K562 (cell line): ENCODE results near the gene SACM1L. TPM values are rescaled to one million over a fixed set of nuclear protein-coding genes. Genes with fewer than 3 reads are reported as not detected.

ENCODE experiments used
- ATAC-seq: fragments of 200-7000 bp; cut with Tn5 transposase; 3 replicates; pipeline ENCODE4 v1.9.1; 2020; ENCODE audit warnings: moderate library complexity
- BruUV-seq: library from RNA; stranded (reverse); fragments of 400-500 nt; replicated peaks from 2 replicates; lab custom pipeline; 2021; lab: Mats Ljungman, UMichigan
- CTCF ChIA-PET: fragments of 300-600 bp; formaldehyde crosslinking; extraction: SDS; loops from one replicate; lab custom pipeline; 2021; ENCODE audit warnings: low intra/inter-chr PET ratio; lab: Yijun Ruan, JAX
- POLR2A ChIA-PET: fragments of 300-600, 350-650 bp; sonication (Branson Sonifier 250); formaldehyde crosslinking; extraction: SDS; loops from one replicate; lab custom pipeline; 2021; ENCODE audit warnings: antibody characterized with exemption, inconsistent platforms; lab: Yijun Ruan, JAX
- DNase-seq, 4 experiments: peaks; one replicate each; pipeline versions ENCODE4 v3.0.0 to v3.0.0-alpha.2; 2011 to 2018; ENCODE audit warnings: low spot score in 3 of 4, mixed read lengths in 3 of 4; ENCODE audit errors: extremely low read depth in 1 of 4
- FAIRE-seq: peaks from 2 replicates; lab custom pipeline; 2011; peaks lifted over from hg19 to GRCh38; lab: Jason Lieb, UNC
- H2AFZ ChIP-seq: 2 replicates; pipeline ENCODE4 v1.6.0; 2011; ENCODE audit warnings: low read depth, low read length, control low read depth, inconsistent platforms
- H3K27ac ChIP-seq: fragments of 200-600 bp; 3 replicates; pipeline ENCODE4 v1.8.0; 2011; ENCODE audit warnings: low read depth, mild to moderate bottlenecking, control low read depth, inconsistent platforms, low read length, moderate library complexity, mixed read lengths; ENCODE audit errors: extremely low read depth
- H3K27me3 ChIP-seq, 2 experiments: fragments of 300-600 bp in 1 of 2; 2 replicates in 1 of 2; 3 replicates in 1 of 2; pipeline versions ENCODE4 v1.6.0 to v1.8.0; 2011; ENCODE audit warnings: inconsistent platforms in 2 of 2, low read length in 2 of 2, mild to moderate bottlenecking in 1 of 2, mixed read lengths in 1 of 2, moderate library complexity in 1 of 2; ENCODE audit not compliant: control insufficient read depth in 2 of 2, insufficient read depth in 2 of 2
- H3K36me3 ChIP-seq: fragments of 300-600 bp; 3 replicates; pipeline ENCODE4 v1.8.0; 2011; ENCODE audit warnings: mild to moderate bottlenecking, low read length, inconsistent platforms; ENCODE audit not compliant: control insufficient read depth, insufficient read depth
- H3K4me1 ChIP-seq, 2 experiments: fragments of 200-600 bp in 1 of 2; replicated peaks in 1 of 2; 2 replicates in 1 of 2; 3 replicates in 1 of 2; pipeline versions ENCODE4 v1.5.1 to v1.8.0; 2011; ENCODE audit warnings: inconsistent platforms in 2 of 2, low read length in 2 of 2, mild to moderate bottlenecking in 1 of 2, mixed read lengths in 1 of 2, moderate library complexity in 1 of 2; ENCODE audit not compliant: control insufficient read depth in 2 of 2, insufficient read depth in 2 of 2
- H3K4me2 ChIP-seq: 2 replicates; pipeline ENCODE4 v1.6.1; 2011; ENCODE audit warnings: low read length, control low read depth, inconsistent platforms, mixed read lengths; ENCODE audit not compliant: insufficient read depth
- H3K4me3 ChIP-seq: fragments of 200-600 bp; sonication (generic), shearing (Covaris generic); 2 replicates; pipeline ENCODE4 v1.5.1; 2016; ENCODE audit warnings: control low read depth, inconsistent platforms
- H3K79me2 ChIP-seq: fragments of 200-600 bp; 3 replicates; pipeline ENCODE4 v1.8.0; 2011; ENCODE audit warnings: low read length, inconsistent platforms; ENCODE audit not compliant: control insufficient read depth, insufficient read depth
- H3K9ac ChIP-seq, 2 experiments: 2 replicates each; pipeline versions ENCODE4 v1.6.0 to v1.6.1; 2011; ENCODE audit warnings: low read depth in 2 of 2, low read length in 2 of 2, control low read depth in 1 of 2, inconsistent platforms in 1 of 2, mild to moderate bottlenecking in 1 of 2, mixed read lengths in 1 of 2; ENCODE audit not compliant: insufficient read depth in 1 of 2
- H3K9me1 ChIP-seq: one replicate; pipeline ENCODE4 v1.6.0; 2011; ENCODE audit warnings: inconsistent platforms, mild to moderate bottlenecking, low read length, moderate library complexity; ENCODE audit not compliant: control insufficient read depth, insufficient read depth
- H3K9me3 ChIP-seq: replicated peaks from 2 replicates; pipeline ENCODE4 v1.5.1; 2011; ENCODE audit warnings: low read depth, low read length, inconsistent platforms; ENCODE audit not compliant: control insufficient read depth, insufficient read depth
- H4K20me1 ChIP-seq: replicated peaks from 2 replicates; pipeline ENCODE4 v1.6.1; 2011; ENCODE audit warnings: low read length, inconsistent platforms, mixed read lengths; ENCODE audit not compliant: control insufficient read depth, insufficient read depth
- PYGO2 ChIP-seq: fragments of 450-650 bp; IDR thresholded peaks from 2 replicates; pipeline ENCODE4 v1.6.1; 2016; ENCODE audit warnings: mild to moderate bottlenecking, missing genetic modification characterization, moderate library complexity, missing compliant biosample characterization
- ZNF586 ChIP-seq: fragments of 450-650 bp; formaldehyde crosslinking; conservative IDR thresholded peaks from 2 replicates; pipeline ENCODE4 v1.4.0; 2020; ENCODE audit warnings: mild to moderate bottlenecking, moderate library complexity
- WGBS: fragments of 100-300 bp; shearing (Covaris generic); methylation state at CpG from one replicate; pipeline ENCODE4 v1.1.6; 2016; ENCODE audit warnings: low coverage, mixed read lengths; ENCODE audit not compliant: insufficient coverage; ENCODE audit errors: missing lambda C conversion rate; 5-methylcytosine and 5-hydroxymethylcytosine counted together
- in situ Hi-C: fragments of 300-500 bp; cut with MboI; formaldehyde crosslinking; loops from 4 replicates; pipeline ENCODE4 v1.15.0; 2018; ENCODE audit warnings: inconsistent platforms, mixed read lengths
- intact Hi-C: fragments of 100-400 bp; cut with micrococcal nuclease; formaldehyde crosslinking; loops from 2 replicates; pipeline ENCODE4 v1.14.2; 2022
- polyA plus RNA-seq, 8 experiments: library from polyadenylated mRNA; depleted of rRNA in 4 of 8; stranded (reverse) in 5 of 8; unstranded in 3 of 8; fragments of >200 nt; fragmentation: Nextera tagmentation in 2 of 8; fragmentation: Illumina TruSeq in 1 of 8; extraction: Ambion mirVana in 2 of 8; extraction: Trizol in 1 of 8; gene quantifications; 2 replicates each; pipeline versions ENCODE4 v1.2.1 to v1.2.3, GENCODE V29; 2011 to 2014; ENCODE audit warnings: inconsistent platforms in 1 of 8, missing spikeins in 1 of 8
- total RNA-seq, 7 experiments: library from RNA; depleted of rRNA in 6 of 7; stranded (reverse); fragments of >200 nt in 6 of 7; fragmentation: Illumina TruSeq in 2 of 7; extraction: Trizol in 2 of 7; gene quantifications; 2 replicates each; pipeline versions ENCODE4 v1.2.1 to v1.2.3, GENCODE V29; 2011 to 2021; ENCODE audit warnings: low replicate concordance in 1 of 7
- TF ChIP-seq, protein P1 (sequence below), 3 experiments: fragments of 200-800 bp in 1 of 3; sonication (Bioruptor generic) in 1 of 3; sonication (generic) in 1 of 3; formaldehyde crosslinking in 1 of 3; IDR thresholded peaks; 2 replicates each; pipeline versions ENCODE4 v1.6.1 to v1.8.0; 2016 to 2022; ENCODE audit warnings: mild to moderate bottlenecking in 2 of 3, missing compliant biosample characterization in 2 of 3, missing genetic modification characterization in 2 of 3, missing genetic modification reagents in 1 of 3
- TF ChIP-seq, protein P2 (sequence below): sonication (generic); formaldehyde crosslinking; IDR thresholded peaks from 2 replicates; pipeline ENCODE4 v1.8.0; 2023; ENCODE audit warnings: mild to moderate bottlenecking, missing genetic modification reagents
- TF ChIP-seq, protein P3 (sequence below): sonication (generic); formaldehyde crosslinking; IDR thresholded peaks from 2 replicates; pipeline ENCODE4 v1.8.1; 2022; ENCODE audit warnings: missing genetic modification reagents
- TF ChIP-seq, protein P4 (sequence below): fragments of 250-450 bp; sonication (Bioruptor Pico); IDR thresholded peaks from 2 replicates; pipeline ENCODE4 v1.8.0; 2022; ENCODE audit warnings: inconsistent platforms
- TF ChIP-seq, protein P5 (sequence below), 3 experiments: fragments of 200-800 bp in 1 of 3; fragments of 250-450 bp in 1 of 3; fragments of 450-650 bp in 1 of 3; sonication (Bioruptor Pico) in 1 of 3; sonication (Bioruptor generic) in 1 of 3; formaldehyde crosslinking in 1 of 3; IDR thresholded peaks; 2 replicates each; pipeline versions ENCODE4 v1.6.1 to v1.8.0; 2016 to 2022; ENCODE audit warnings: mild to moderate bottlenecking in 2 of 3, missing genetic modification characterization in 2 of 3, missing compliant biosample characterization in 1 of 3, moderate library complexity in 1 of 3

Gene SACM1L
- total and polyA plus RNA-seq, 9 of the 15 experiments (the other 6 are each of a cell fraction or from before 2014, with no cell fraction given): 25.7 to 67.2 (median 40.3) TPM

DNA sequence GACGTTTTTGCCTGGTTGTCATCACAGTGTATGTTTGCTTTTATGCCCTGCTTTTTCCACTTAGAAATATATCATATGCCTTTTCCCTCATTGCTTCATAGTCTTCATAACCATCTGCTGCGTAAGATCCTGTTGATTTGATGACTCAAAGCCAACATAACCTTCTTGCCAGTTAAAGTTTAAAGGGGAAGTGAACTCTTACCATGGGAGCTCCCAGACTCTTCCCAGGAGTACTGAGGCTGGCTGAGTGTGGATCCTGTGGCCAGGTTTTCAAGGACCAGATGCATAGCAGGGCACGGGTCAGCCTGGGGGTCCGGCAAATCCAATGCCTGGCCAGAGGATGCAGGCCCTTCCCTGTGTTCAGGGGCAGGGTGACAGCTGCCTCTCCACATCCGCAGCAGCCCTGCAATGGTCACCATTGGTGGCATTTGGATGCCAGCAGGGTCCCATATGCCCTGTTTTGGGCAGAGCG, 42.0 kb upstream of the SACM1L start (continued):
- TF ChIP-seq ZNF586: no peak

DNA sequence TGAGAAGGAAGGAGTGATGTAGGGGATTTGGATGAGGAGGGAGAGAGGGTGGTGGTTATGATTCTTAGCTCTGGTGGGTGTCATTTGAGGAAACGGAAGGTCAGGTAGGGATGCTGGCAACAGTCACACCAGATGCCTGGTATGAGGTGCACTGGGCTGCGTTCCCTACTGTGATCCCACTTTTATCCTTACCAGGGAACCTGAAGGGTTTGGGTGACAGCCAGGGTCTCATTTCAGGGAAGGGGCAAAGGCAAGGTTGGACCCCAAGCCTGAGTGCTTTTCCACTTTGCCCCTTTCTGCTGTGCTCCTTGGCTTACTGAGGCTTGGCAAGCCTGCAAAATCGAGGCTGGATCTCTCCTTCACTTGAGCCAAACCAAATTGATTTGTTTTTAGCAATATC, 36.0 kb upstream of the SACM1L start:
- intact Hi-C loops: loop anchor here (10.0 kb wide), 1 partner anchor 318 kb away; no protein-coding TSS in a partner anchor
- DNase-seq: no peak
- Histone ChIP-seq H3K9ac (no peak overlapping the region; a peak in 1 of 4 replicates), H3K79me2 (peaks cover 6% of the 10 kb centered on the region; the same call in 2 of the 3 replicates), H2AFZ (no peak overlapping the region), H3K9me1 (no peaks in the 10 kb centered on the region), H3K4me1 (0 out of 5 replicates have a peak, but pooled peaks cover 0 to 3% of the 10 kb centered on the region in 2 experiments), H3K4me3 (no peak overlapping the region), H3K36me3 (peaks cover 9% of the 10 kb centered on the region), H3K27ac (no peak overlapping the region), H3K4me2 (no peak overlapping the region), H3K9me3 (no peaks in the 10 kb centered on the region), H3K27me3 (no peaks in the 10 kb centered on the region), H4K20me1 (no peaks in the 10 kb centered on the region; the same call in 1 of the 2 replicates)
- no TSS peak for BruUV-seq
- no peak for FAIRE-seq
- ATAC-seq: no peak
- ChIA-PET POLR2A (interaction anchor here (0.6 to 1.1 kb wide), 2 partner anchors 8 to 56 kb away, joined by 3 read pairs; no protein-coding TSS in a partner anchor), CTCF (interaction anchor here (0.6 to 4.5 kb wide), 3 partner anchors 140 to 612 kb away, joined by 3 to 59 read pairs (median 3); no protein-coding TSS in a partner anchor)
- in situ Hi-C loops: no loop called here
- WGBS: 53% methylated on average over 3 of the region's 3 CpGs
- TF ChIP-seq, protein P1, sequence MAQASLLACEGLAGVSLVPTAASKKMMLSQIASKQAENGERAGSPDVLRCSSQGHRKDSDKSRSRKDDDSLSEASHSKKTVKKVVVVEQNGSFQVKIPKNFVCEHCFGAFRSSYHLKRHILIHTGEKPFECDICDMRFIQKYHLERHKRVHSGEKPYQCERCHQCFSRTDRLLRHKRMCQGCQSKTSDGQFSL (CRISPR knock-in tag; IDR thresholded peaks at IDR 0.05): no peak
- TF ChIP-seq, protein P1 (tag; IDR thresholded peaks at IDR 0.05): no peak
- no peak for TF ChIP-seq PYGO2
- TF ChIP-seq, protein P2, sequence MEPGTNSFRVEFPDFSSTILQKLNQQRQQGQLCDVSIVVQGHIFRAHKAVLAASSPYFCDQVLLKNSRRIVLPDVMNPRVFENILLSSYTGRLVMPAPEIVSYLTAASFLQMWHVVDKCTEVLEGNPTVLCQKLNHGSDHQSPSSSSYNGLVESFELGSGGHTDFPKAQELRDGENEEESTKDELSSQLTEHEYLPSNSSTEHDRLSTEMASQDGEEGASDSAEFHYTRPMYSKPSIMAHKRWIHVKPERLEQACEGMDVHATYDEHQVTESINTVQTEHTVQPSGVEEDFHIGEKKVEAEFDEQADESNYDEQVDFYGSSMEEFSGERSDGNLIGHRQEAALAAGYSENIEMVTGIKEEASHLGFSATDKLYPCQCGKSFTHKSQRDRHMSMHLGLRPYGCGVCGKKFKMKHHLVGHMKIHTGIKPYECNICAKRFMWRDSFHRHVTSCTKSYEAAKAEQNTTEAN (CRISPR knock-in tag): no peak
- TF ChIP-seq, protein P3, sequence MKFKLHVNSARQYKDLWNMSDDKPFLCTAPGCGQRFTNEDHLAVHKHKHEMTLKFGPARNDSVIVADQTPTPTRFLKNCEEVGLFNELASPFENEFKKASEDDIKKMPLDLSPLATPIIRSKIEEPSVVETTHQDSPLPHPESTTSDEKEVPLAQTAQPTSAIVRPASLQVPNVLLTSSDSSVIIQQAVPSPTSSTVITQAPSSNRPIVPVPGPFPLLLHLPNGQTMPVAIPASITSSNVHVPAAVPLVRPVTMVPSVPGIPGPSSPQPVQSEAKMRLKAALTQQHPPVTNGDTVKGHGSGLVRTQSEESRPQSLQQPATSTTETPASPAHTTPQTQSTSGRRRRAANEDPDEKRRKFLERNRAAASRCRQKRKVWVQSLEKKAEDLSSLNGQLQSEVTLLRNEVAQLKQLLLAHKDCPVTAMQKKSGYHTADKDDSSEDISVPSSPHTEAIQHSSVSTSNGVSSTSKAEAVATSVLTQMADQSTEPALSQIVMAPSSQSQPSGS (CRISPR knock-in tag): no peak
- TF ChIP-seq, protein P4, sequence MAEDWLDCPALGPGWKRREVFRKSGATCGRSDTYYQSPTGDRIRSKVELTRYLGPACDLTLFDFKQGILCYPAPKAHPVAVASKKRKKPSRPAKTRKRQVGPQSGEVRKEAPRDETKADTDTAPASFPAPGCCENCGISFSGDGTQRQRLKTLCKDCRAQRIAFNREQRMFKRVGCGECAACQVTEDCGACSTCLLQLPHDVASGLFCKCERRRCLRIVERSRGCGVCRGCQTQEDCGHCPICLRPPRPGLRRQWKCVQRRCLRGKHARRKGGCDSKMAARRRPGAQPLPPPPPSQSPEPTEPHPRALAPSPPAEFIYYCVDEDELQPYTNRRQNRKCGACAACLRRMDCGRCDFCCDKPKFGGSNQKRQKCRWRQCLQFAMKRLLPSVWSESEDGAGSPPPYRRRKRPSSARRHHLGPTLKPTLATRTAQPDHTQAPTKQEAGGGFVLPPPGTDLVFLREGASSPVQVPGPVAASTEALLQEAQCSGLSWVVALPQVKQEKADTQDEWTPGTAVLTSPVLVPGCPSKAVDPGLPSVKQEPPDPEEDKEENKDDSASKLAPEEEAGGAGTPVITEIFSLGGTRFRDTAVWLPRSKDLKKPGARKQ (CRISPR knock-in tag): no peak
- TF ChIP-seq, protein P5, sequence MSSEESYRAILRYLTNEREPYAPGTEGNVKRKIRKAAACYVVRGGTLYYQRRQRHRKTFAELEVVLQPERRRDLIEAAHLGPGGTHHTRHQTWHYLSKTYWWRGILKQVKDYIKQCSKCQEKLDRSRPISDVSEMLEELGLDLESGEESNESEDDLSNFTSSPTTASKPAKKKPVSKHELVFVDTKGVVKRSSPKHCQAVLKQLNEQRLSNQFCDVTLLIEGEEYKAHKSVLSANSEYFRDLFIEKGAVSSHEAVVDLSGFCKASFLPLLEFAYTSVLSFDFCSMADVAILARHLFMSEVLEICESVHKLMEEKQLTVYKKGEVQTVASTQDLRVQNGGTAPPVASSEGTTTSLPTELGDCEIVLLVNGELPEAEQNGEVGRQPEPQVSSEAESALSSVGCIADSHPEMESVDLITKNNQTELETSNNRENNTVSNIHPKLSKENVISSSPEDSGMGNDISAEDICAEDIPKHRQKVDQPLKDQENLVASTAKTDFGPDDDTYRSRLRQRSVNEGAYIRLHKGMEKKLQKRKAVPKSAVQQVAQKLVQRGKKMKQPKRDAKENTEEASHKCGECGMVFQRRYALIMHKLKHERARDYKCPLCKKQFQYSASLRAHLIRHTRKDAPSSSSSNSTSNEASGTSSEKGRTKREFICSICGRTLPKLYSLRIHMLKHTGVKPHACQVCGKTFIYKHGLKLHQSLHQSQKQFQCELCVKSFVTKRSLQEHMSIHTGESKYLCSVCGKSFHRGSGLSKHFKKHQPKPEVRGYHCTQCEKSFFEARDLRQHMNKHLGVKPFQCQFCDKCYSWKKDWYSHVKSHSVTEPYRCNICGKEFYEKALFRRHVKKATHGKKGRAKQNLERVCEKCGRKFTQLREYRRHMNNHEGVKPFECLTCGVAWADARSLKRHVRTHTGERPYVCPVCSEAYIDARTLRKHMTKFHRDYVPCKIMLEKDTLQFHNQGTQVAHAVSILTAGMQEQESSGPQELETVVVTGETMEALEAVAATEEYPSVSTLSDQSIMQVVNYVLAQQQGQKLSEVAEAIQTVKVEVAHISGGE (CRISPR knock-in tag; IDR thresholded peaks at IDR 0.05): no peak
